GM12864 (cell line): Measurements from ENCODE around the gene CABP4.

Experiments used
- DNase-seq: peaks from one replicate; pipeline ENCODE4 v3.0.0-alpha.2; 2011; ENCODE audit warnings: low read depth
- H3K4me3 ChIP-seq: 2 replicates; pipeline ENCODE4 v1.5.1; 2011; ENCODE audit warnings: mild to moderate bottlenecking, low read depth, low read length, control low read depth
- CTCF ChIP-seq: IDR thresholded peaks from 2 replicates; pipeline ENCODE4 v1.5.1; 2011; ENCODE audit warnings: low read depth, mild to moderate bottlenecking, moderate library complexity, low read length, control low read depth, inconsistent platforms; ENCODE audit errors: missing control alignments

CABP4 gene

DNA sequence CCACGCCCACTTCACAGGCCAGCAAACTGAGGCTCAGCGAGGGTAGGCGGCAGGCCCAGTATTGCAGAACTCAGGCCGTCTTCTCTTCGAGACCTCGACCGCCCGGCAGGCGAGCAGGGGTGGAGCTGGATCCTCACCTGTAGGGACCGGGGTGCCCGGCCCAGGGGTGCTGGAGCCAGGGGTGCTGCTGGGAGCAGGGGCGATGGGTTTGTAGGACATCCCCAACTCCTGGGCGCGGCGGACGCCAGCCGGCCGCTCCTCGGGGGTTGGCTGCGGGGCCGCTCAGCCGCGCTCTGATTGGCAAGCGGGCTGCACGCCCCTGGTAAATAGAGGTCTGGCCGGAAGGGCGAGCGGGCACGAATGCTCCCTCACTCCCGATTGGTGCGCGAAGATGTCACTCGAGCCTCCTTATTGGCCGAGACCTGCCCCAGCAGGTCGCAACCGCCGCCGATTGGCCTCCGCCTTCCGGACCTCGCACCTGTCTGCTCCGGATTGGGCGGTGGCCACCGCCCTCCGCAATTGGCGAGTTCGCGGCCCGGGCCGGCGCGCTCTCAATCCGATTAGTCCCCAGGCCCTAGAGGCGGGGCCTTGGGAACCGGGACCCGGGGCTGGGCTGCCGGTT is 52.8 kb downstream of the CABP4 start, which contains the start of gene CDK2AP2:
Gene CDK2AP2, minus strand, starts transcription at position 299 of the 622 bp plus-strand sequence. Its CDS starts 80 bp downstream, at position 219.
- H3K4me3 ChIP-seq = peak within 1 kb of the TSS; percentile 76
- peak; percentile 99 for DNase-seq
- TF ChIP-seq CTCF = no peak

- no peak for TF ChIP-seq CTCF
- peak; percentile 87 for DNase-seq
- H3K4me3 ChIP-seq = peak overlapping the region; percentile 76
These were observed 53.5 kb downstream of the CABP4 start for GRCh38 chr11:67508486-67509121.

DNA sequence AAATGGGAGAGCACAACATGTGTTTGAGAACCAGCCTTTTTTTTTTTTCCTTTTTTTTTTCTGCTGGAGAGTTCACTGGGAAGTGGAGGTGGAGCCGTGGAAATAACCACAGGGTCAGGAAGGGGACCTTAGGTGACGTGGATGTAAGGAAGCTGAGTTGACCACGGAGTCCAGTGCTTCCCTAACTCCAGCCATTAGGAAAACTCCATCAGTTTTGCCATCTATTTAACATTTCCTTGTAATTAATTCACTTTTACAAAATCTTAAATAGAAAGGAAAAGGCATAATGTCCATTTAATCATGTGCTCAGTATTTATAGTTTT is 54.8 kb downstream of the CABP4 start:
- no peak for DNase-seq
- TF ChIP-seq CTCF = no peak
- H3K4me3 ChIP-seq = no peak overlapping the region
